Adrenal gland (tissue), 12 donors: ENCODE data around the gene CNRIP1. TPM values are rescaled to one million over a fixed set of nuclear protein-coding genes. Genes with fewer than 3 reads are reported as not detected.

Experiments used
- DNase-seq, 7 donors: peaks; one replicate each; pipeline ENCODE4 v3.0.0-alpha.2; 2019 to 2020
- H3K27ac ChIP-seq, 5 donors: fragments of 200-600 bp; sonication (generic) in 4 of 5; 1 replicate in 3 of 5; 2 replicates in 2 of 5; pipeline versions ENCODE4 v1.5.1 to v1.8.0; 2016 to 2020; ENCODE audit warnings: mild to moderate bottlenecking in 1 of 5
- H3K27me3 ChIP-seq: fragments of 200-600 bp; 2 replicates; pipeline ENCODE4 v1.8.0; 2021
- H3K36me3 ChIP-seq, 2 donors: fragments of 200-600 bp; replicated peaks in 1 of 2; 1 replicate in 1 of 2; 2 replicates in 1 of 2; pipeline versions ENCODE4 v1.5.1 to v1.8.0; 2018 to 2022
- H3K4me1 ChIP-seq, 2 donors: fragments of 200-600 bp; replicated peaks in 1 of 2; 1 replicate in 1 of 2; 2 replicates in 1 of 2; pipeline versions ENCODE4 v1.5.1 to v1.8.0; 2018 to 2021
- H3K4me3 ChIP-seq, 4 donors: fragments of 200-600 bp; sonication (generic) in 3 of 4; one replicate each; pipeline ENCODE4 v1.5.1; 2016 to 2018
- H3K9me3 ChIP-seq, 3 donors: fragments of 200-600 bp; sonication (generic) in 1 of 3; replicated peaks in 1 of 3; 1 replicate in 2 of 3; 2 replicates in 1 of 3; pipeline versions ENCODE4 v1.5.1 to v1.8.0; 2016 to 2021
- POLR2A ChIP-seq, 2 donors: fragments of 450-650 bp; IDR thresholded peaks; one replicate each; pipeline ENCODE4 v1.6.1; 2017; ENCODE audit warnings: antibody characterized with exemption in 2 of 2, mild to moderate bottlenecking in 2 of 2, moderate library complexity in 1 of 2
- WGBS, 4 donors: extraction: QIAGEN DNeasy Blood & Tissue Kit in 2 of 4; methylation state at CpG; one replicate each; pipeline versions ENCODE4 v1.1.5 to v1.1.7; 2013 to 2017; 5-methylcytosine and 5-hydroxymethylcytosine counted together
- intact Hi-C, 2 donors: fragments of 100-400 bp; cut with DNase I; formaldehyde crosslinking; loops; one replicate each; pipeline versions ENCODE4 v1.14.1 to v1.15.0; 2022 to 2023
- polyA plus RNA-seq, 3 donors: library from polyadenylated mRNA; stranded (reverse); fragments of 200-250 nt in 2 of 3; fragments of 350-450 nt in 1 of 3; fragmentation: Illumina TruSeq in 1 of 3; extraction: RNeasy Lipid Tissue Mini Kit (QIAGEN cat#74804) in 1 of 3; gene quantifications; one replicate each; pipeline ENCODE4 v1.2.3, GENCODE V29; 2013 to 2014
- total RNA-seq, 9 donors: library from RNA; depleted of rRNA in 4 of 9; stranded (reverse); fragments of >200 nt in 4 of 9; fragments of 120-200 nt in 1 of 9; fragmentation: NEBNext Ultra II Directional in 1 of 9; extraction: Animal tissue kit (Norgen Biotek cat#: 25700) in 1 of 9; gene quantifications; one replicate each; pipeline versions ENCODE4 v1.1.0 to v1.2.4, GENCODE V29; 2013 to 2023
- TF ChIP-seq, protein P1 (sequence below), 6 experiments: fragments of 450-650 bp in 4 of 6; fragments of 200-600 bp in 2 of 6; sonication (generic) in 1 of 6; IDR thresholded peaks; 1 replicate in 5 of 6; 2 replicates in 1 of 6; pipeline versions ENCODE4 v1.5.1 to v1.8.0; 2016 to 2021; ENCODE audit warnings: antibody characterized with exemption in 6 of 6, mild to moderate bottlenecking in 2 of 6, moderate library complexity in 1 of 6
- donor health status: healthy with polysubstance abuse.
- donor health status: Bipolar disorder and iron deficiency.
- donor health status: DM: yes; HTN: yes; CAD: no.
- donor health status: DM: no; HTN: no; CAD: no.
- donor health status: DM: no; HTN: no; CAD: no.
- donor health status: DM: yes; HTN: yes; CAD: no.

The CNRIP1 gene
- total and polyA plus RNA-seq, 12 donors: 4.3 to 16.6 (median 13.0) TPM

DNA sequence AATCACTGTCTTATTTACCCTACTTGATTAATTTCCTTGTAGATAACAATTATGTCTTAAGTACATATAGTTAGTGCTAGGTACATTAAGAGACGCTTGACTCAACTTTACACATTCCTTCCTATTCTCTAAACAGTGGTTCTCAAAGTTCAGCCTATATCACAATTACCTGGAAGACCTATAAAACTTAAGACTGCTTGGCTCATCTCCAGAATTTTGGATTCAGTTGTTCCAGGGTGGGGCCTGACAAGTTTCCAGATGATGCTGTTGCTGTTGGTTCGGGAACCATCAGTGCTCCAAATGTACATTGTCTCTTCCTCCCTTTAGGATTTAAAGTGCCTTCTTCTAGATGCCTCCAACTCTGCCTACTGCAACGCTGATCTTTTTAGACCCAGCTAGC lies 71.4 kb downstream of the CNRIP1 start:
- no peak for DNase-seq
- TF ChIP-seq POLR2A (IDR thresholded peaks at IDR 0.05): no peak
- Histone ChIP-seq H3K9me3 (no peaks in the 10 kb centered on the region), H3K36me3 (no peaks in the 10 kb centered on the region), H3K27me3 (no peaks in the 10 kb centered on the region), H3K4me3 (no peak overlapping the region), H3K27ac (no peak overlapping the region), H3K4me1 (peaks cover 33 to 73% of the 10 kb centered on the region in 2 donors)
- intact Hi-C loops: loop anchor here in 1 of 2 donors (10.0 kb wide), 1 partner anchor 124 kb away; no protein-coding TSS in a partner anchor
- WGBS, 4 donors: 85 to 90% (median 88%) methylated on average over 3 of the region's 3 CpGs

- no peak for TF ChIP-seq POLR2A (IDR thresholded peaks at IDR 0.05)
- TF ChIP-seq, protein P1, sequence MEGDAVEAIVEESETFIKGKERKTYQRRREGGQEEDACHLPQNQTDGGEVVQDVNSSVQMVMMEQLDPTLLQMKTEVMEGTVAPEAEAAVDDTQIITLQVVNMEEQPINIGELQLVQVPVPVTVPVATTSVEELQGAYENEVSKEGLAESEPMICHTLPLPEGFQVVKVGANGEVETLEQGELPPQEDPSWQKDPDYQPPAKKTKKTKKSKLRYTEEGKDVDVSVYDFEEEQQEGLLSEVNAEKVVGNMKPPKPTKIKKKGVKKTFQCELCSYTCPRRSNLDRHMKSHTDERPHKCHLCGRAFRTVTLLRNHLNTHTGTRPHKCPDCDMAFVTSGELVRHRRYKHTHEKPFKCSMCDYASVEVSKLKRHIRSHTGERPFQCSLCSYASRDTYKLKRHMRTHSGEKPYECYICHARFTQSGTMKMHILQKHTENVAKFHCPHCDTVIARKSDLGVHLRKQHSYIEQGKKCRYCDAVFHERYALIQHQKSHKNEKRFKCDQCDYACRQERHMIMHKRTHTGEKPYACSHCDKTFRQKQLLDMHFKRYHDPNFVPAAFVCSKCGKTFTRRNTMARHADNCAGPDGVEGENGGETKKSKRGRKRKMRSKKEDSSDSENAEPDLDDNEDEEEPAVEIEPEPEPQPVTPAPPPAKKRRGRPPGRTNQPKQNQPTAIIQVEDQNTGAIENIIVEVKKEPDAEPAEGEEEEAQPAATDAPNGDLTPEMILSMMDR (IDR thresholded peaks at IDR 0.05): no peak
- Histone ChIP-seq H3K27ac (peak overlapping the region in 1 of 5 donors; percentile 7), H3K9me3 (no peaks in the 10 kb centered on the region), H3K36me3 (no peaks in the 10 kb centered on the region), H3K4me3 (no peak overlapping the region), H3K4me1 (peaks cover 33 to 86% of the 10 kb centered on the region in 2 donors), H3K27me3 (no peaks in the 10 kb centered on the region)
- intact Hi-C loops: loop anchor here in 1 of 2 donors (10.0 kb wide), 1 partner anchor 122 kb away; no protein-coding TSS in a partner anchor
- no peak for DNase-seq
- WGBS, 4 donors: 62 to 83% (median 81%) methylated on average over 1 of the region's 1 CpG
Measured at GRCh38 chr2:68246396-68246795, 73.4 kb downstream of the CNRIP1 start.

DNA sequence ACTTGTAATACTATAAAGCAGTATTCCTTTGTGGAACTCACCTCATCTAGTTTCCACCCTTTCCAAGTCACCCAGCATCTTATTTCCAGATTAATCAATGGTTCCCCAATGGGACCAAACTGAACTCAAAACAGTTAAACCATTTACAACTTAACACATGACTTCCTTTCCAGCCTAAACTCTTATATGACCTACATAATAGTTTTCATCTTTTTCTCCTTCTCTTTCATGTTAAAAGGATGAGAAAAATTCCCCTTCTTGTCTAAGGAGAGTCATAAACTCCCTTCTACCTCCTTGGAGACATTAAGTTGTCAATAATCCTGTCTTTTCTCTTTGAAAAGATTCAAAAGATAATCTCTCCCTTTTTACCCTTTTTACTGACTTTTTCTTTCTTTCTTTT lies 74.1 kb downstream of the CNRIP1 start:
- Histone ChIP-seq H3K9me3 (no peaks in the 10 kb centered on the region), H3K4me3 (no peak overlapping the region), H3K27me3 (no peaks in the 10 kb centered on the region), H3K36me3 (no peaks in the 10 kb centered on the region), H3K4me1 (peaks cover 33 to 91% of the 10 kb centered on the region in 2 donors), H3K27ac (peak overlapping the region in 1 of 5 donors; percentile 41)
- intact Hi-C loops: loop anchor here in 1 of 2 donors (10.0 kb wide), 1 partner anchor 121 kb away; no protein-coding TSS in a partner anchor
- TF ChIP-seq POLR2A (IDR thresholded peaks at IDR 0.05): no peak
- TF ChIP-seq, protein P1 (IDR thresholded peaks at IDR 0.05): no peak
- DNase-seq: no peak

DNA sequence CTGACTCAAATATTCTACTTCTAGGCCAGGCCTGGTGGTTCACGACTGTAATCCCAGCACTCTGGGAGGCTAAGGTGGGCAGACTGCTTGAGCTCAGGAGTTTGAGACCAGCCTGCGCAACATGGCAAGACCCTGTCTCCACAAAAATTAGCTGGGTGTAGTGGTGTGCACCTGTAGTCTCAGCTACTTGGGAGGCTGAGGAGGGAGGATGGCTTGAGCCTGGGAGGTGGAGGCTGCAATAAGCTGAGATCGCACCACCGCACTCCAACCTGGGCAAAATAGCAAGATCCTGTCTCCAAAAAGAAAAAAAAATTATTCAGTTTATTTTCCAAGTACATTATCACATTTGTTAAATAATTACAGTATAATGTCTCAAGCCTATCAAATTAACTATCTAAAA lies 74.7 kb downstream of the CNRIP1 start:
- no peaks in the 10 kb centered on the region for H3K27me3 ChIP-seq
- no peak overlapping the region for H3K27ac ChIP-seq
- WGBS, 4 donors: 95 to 99% (median 96%) methylated on average over 4 of the region's 4 CpGs
- no peak for TF ChIP-seq POLR2A (IDR thresholded peaks at IDR 0.05)
- TF ChIP-seq, protein P1 (IDR thresholded peaks at IDR 0.05): no peak
- H3K4me1 ChIP-seq: peaks cover 31 to 90% of the 10 kb centered on the region in 2 donors
- no peaks in the 10 kb centered on the region for H3K36me3 ChIP-seq
- no peaks in the 10 kb centered on the region for H3K9me3 ChIP-seq
- no peak overlapping the region for H3K4me3 ChIP-seq
- intact Hi-C loops: loop anchor here in 1 of 2 donors (10.0 kb wide), 1 partner anchor 120 kb away; no protein-coding TSS in a partner anchor
- no peak for DNase-seq

- no peak for DNase-seq
- intact Hi-C loops: loop anchor here in 1 of 2 donors (10.0 kb wide), 1 partner anchor 120 kb away; no protein-coding TSS in a partner anchor
- no peak overlapping the region for H3K4me3 ChIP-seq
- H3K4me1 ChIP-seq: peaks cover 25 to 90% of the 10 kb centered on the region in 2 donors
- 38 to 52% (median 45%) methylated on average over 2 of the region's 2 CpGs for WGBS, 4 donors
- H3K9me3 ChIP-seq: no peaks in the 10 kb centered on the region
- H3K27me3 ChIP-seq: no peaks in the 10 kb centered on the region
- H3K27ac ChIP-seq: peak overlapping the region in 1 of 5 donors; percentile 31
- no peaks in the 10 kb centered on the region for H3K36me3 ChIP-seq
- TF ChIP-seq POLR2A (IDR thresholded peaks at IDR 0.05): no peak
- TF ChIP-seq, protein P1 (IDR thresholded peaks at IDR 0.05): peak in 5 of 6 experiments; percentile 24 to 52 (median 33)
Measured at GRCh38 chr2:68244456-68244855, 75.3 kb downstream of the CNRIP1 start.
